Measurements from ENCODE around the gene HAUS5.

HAUS5 gene

GRCh38 chr19:35642312-35642711, 29.8 kb downstream of the HAUS5 start:
- no peak for TF ChIP-seq CTCF (IDR thresholded peaks at IDR 0.05; ENCODE audit: unreplicated experiment in 3 of 3)
- peak overlapping the region; percentile 86 to 90 (median 90) for H3K4me3 Mint-ChIP-seq
- no peaks in the 10 kb centered on the region for H3K9me3 Mint-ChIP-seq

GRCh38 chr19:35642798-35643254, 30.3 kb downstream of the HAUS5 start:
- Mint-ChIP-seq H3K4me1 (peaks cover 7% of the 10 kb centered on the region), H3K27ac (peak overlapping the region in 2 of 3 experiments; percentile 42 to 51), H3K9me3 (no peaks in the 10 kb centered on the region), H3K27me3 (ENCODE audit: low read depth) (no peaks in the 10 kb centered on the region), H3K36me3 (ENCODE audit: low read depth) (peaks cover 5% of the 10 kb centered on the region), H3K4me3 (peak overlapping the region; percentile 86 to 90 (median 90))
- TF ChIP-seq CTCF (IDR thresholded peaks at IDR 0.05; ENCODE audit: unreplicated experiment in 3 of 3): no peak

More at GRCh38 chr19:35642312-35642711, 29.8 kb downstream of the HAUS5 start:
- Mint-ChIP-seq H3K27me3 (ENCODE audit: low read depth) (no peaks in the 10 kb centered on the region), H3K36me3 (ENCODE audit: low read depth) (peaks cover 7% of the 10 kb centered on the region), H3K4me1 (peaks cover 7% of the 10 kb centered on the region), H3K27ac (peak overlapping the region in 2 of 3 experiments; percentile 42 to 51)

DNA sequence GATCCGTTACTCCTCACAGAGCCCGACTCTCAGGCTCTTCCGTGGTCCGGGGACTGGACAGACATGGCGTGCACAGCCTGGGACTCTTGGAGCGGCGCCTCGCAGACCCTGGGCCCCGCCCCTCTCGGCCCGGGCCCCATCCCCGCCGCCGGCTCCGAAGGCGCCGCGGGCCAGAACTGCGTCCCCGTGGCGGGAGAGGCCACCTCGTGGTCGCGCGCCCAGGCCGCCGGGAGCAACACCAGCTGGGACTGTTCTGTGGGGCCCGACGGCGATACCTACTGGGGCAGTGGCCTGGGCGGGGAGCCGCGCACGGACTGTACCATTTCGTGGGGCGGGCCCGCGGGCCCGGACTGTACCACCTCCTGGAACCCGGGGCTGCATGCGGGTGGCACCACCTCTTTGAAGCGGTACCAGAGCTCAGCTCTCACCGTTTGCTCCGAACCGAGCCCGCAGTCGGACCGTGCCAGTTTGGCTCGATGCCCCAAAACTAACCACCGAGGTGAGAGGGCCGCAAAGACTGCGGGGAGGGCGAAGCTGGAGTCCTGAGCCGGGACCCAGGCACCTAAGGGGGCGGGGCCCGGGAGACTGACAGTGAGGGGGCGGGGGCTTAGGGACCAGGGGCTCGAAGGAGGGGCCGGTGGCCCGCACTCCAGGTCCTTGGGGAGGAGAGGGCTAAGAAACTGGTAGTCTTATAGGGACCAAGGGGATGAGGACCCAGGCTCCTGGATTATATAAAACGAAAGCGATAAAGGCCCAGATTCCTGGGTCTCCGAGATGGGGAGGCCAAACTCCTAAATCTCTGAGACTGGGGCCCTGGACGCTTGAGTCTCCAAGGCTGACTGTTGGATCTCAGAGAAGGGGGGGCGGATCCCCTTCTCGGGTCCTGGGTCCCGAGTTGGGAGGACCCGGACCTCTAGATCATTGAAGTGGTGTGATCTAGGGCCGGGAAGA, 31.0 kb downstream of the HAUS5 start:
- H3K27ac Mint-ChIP-seq: peak overlapping the region; percentile 73 to 96 (median 93)
- H3K36me3 Mint-ChIP-seq (ENCODE audit: low read depth): peaks cover 4% of the 10 kb centered on the region
- H3K4me3 Mint-ChIP-seq: peak overlapping the region; percentile 86 to 90 (median 90)
- H3K4me1 Mint-ChIP-seq: peaks cover 12% of the 10 kb centered on the region
- no peak for TF ChIP-seq CTCF (IDR thresholded peaks at IDR 0.05; ENCODE audit: unreplicated experiment in 3 of 3)
- H3K27me3 Mint-ChIP-seq (ENCODE audit: low read depth): no peaks in the 10 kb centered on the region
- H3K9me3 Mint-ChIP-seq: no peaks in the 10 kb centered on the region

DNA sequence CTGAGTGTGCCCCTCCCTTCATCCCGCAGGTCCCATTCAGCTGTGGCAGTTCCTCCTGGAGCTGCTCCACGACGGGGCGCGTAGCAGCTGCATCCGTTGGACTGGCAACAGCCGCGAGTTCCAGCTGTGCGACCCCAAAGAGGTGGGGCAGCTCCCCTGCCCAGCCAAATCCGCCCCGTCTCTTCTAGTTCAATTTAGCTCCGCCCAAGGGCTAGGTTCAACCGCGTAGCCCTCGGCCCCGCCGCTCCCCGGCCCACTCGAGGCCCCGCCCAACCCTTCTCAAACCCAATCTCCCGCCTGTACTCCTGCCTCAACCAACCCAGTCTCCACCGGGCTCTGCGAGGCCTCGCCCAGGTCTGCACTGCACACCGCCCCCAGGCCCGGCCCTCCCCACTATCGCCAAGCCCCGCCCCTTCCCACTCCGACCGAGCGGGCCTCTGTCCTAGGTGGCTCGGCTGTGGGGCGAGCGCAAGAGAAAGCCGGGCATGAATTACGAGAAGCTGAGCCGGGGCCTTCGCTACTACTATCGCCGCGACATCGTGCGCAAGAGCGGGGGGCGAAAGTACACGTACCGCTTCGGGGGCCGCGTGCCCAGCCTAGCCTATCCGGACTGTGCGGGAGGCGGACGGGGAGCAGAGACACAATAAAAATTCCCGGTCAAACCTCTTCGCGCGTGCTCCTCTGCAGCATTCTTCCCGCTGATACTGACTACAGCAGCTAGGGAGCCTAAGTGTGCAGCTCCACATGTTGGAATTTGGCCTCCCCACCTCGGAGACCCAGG, 31.9 kb downstream of the HAUS5 start:
- peak overlapping the region; percentile 73 to 96 (median 93) for H3K27ac Mint-ChIP-seq
- TF ChIP-seq CTCF (IDR thresholded peaks at IDR 0.05; ENCODE audit: unreplicated experiment in 3 of 3): no peak
- peaks cover 4% of the 10 kb centered on the region for H3K36me3 Mint-ChIP-seq (ENCODE audit: low read depth)
- H3K4me1 Mint-ChIP-seq: peaks cover 12% of the 10 kb centered on the region
- H3K27me3 Mint-ChIP-seq (ENCODE audit: low read depth): no peaks in the 10 kb centered on the region
- no peaks in the 10 kb centered on the region for H3K9me3 Mint-ChIP-seq
- H3K4me3 Mint-ChIP-seq: peak overlapping the region; percentile 86 to 90 (median 90)

DNA sequence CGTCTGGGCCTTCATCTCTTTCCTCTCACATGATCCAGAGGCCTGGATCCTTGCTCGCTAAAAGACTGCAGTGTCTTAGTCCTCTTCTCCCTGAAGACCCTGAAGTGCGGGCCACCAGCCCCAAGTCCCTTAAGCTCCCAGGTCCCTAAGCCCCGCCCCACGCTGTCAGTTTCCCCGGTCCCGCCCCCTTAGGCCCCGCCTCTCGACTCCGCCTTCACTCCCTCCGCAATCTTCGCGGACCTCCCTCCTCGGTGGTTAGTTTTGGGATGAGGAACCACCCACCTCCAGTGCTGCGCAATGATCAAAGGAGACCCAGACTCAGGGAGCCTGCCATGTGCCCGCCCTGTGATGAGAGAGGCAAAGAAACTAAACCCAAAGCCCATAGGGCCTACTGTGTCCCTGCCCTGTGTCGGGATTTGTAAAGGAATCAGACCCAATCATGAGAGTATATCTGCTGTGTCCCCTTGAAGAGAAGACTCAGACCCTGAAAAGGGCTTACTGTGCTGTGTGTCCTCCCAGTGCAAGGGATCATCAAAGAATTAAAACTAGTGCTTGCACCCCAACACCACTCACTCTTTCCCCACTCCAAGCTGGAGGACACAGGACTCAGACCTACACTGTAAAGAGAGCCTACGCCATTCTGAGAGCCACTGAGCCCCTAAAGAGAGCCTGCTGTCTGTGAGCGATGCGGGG, 32.6 kb downstream of the HAUS5 start:
- H3K36me3 Mint-ChIP-seq (ENCODE audit: low read depth): peaks cover 4% of the 10 kb centered on the region

More for the DNA sequence above, 32.6 kb downstream of the HAUS5 start:
- Mint-ChIP-seq H3K9me3 (no peaks in the 10 kb centered on the region), H3K27ac (peak overlapping the region; percentile 73 to 96 (median 93)), H3K4me3 (peak overlapping the region; percentile 86 to 90 (median 90)), H3K4me1 (peaks cover 12% of the 10 kb centered on the region), H3K27me3 (ENCODE audit: low read depth) (no peaks in the 10 kb centered on the region)
- TF ChIP-seq CTCF (IDR thresholded peaks at IDR 0.05; ENCODE audit: unreplicated experiment in 3 of 3): no peak

Data from nephron (organoid).